Transverse colon (tissue), 4 donors: ENCODE measurements around the gene CDH13.

ENCODE experiments used
- POLR2AphosphoS5 ChIP-seq, 3 donors: sonication (generic); formaldehyde crosslinking; IDR thresholded peaks; one replicate each; pipeline ENCODE4 v1.6.1; 2016; ENCODE audit warnings: antibody characterized with exemption in 3 of 3
- TF ChIP-seq, protein P1 (sequence below), 5 experiments: fragments of 200-600 bp in 3 of 5; fragments of 450-650 bp in 2 of 5; sonication (generic) in 3 of 5; IDR thresholded peaks; 1 replicate in 2 of 5; 2 replicates in 3 of 5; pipeline ENCODE4 v1.5.1; 2016 to 2017; ENCODE audit warnings: antibody characterized with exemption in 5 of 5, inconsistent platforms in 3 of 5, mild to moderate bottlenecking in 2 of 5, moderate library complexity in 1 of 5

- TF ChIP-seq, protein P1, sequence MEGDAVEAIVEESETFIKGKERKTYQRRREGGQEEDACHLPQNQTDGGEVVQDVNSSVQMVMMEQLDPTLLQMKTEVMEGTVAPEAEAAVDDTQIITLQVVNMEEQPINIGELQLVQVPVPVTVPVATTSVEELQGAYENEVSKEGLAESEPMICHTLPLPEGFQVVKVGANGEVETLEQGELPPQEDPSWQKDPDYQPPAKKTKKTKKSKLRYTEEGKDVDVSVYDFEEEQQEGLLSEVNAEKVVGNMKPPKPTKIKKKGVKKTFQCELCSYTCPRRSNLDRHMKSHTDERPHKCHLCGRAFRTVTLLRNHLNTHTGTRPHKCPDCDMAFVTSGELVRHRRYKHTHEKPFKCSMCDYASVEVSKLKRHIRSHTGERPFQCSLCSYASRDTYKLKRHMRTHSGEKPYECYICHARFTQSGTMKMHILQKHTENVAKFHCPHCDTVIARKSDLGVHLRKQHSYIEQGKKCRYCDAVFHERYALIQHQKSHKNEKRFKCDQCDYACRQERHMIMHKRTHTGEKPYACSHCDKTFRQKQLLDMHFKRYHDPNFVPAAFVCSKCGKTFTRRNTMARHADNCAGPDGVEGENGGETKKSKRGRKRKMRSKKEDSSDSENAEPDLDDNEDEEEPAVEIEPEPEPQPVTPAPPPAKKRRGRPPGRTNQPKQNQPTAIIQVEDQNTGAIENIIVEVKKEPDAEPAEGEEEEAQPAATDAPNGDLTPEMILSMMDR (IDR thresholded peaks at IDR 0.05): no peak
- no peak for TF ChIP-seq POLR2AphosphoS5 (IDR thresholded peaks at IDR 0.05)
Observed at GRCh38 chr16:83130039-83130438, 503.3 kb downstream of the CDH13 start.
